Fibroblast of lung (primary cell): Measurements from ENCODE around the gene RASGRF2. TPM values are rescaled to one million over a fixed set of nuclear protein-coding genes. Genes with fewer than 3 reads are reported as not detected.

Experiments used
- DNase-seq, 2 donors: peaks; one replicate each; pipeline versions ENCODE4 v3.0.0 to v3.0.0-alpha.2; 2010; ENCODE audit warnings: low read depth in 2 of 2
- H2AFZ ChIP-seq: 2 replicates; pipeline ENCODE4 v1.5.1; 2012; ENCODE audit warnings: low read length, control low read depth, inconsistent platforms
- H3K27ac ChIP-seq: 2 replicates; pipeline ENCODE4 v1.5.1; 2011; ENCODE audit warnings: low read length, control low read depth; ENCODE audit not compliant: insufficient read depth
- H3K27me3 ChIP-seq: 2 replicates; pipeline ENCODE4 v1.5.1; 2011; ENCODE audit warnings: mild to moderate bottlenecking, low read length; ENCODE audit not compliant: control insufficient read depth, insufficient read depth
- H3K36me3 ChIP-seq: 2 replicates; pipeline ENCODE4 v1.5.1; 2011; ENCODE audit warnings: low read length; ENCODE audit not compliant: control insufficient read depth, insufficient read depth
- H3K4me1 ChIP-seq: 2 replicates; pipeline ENCODE4 v1.5.1; 2011; ENCODE audit warnings: low read length; ENCODE audit not compliant: control insufficient read depth, insufficient read depth; ENCODE audit errors: extremely low read depth
- H3K4me2 ChIP-seq: 2 replicates; pipeline ENCODE4 v1.5.1; 2011; ENCODE audit warnings: low read length, control low read depth; ENCODE audit not compliant: insufficient read depth; ENCODE audit errors: extremely low read depth
- H3K4me3 ChIP-seq, 4 experiments: fragments of 200-600 bp in 1 of 4; sonication (generic) in 1 of 4; replicated peaks in 1 of 4; 2 replicates each; pipeline ENCODE4 v1.5.1; 2011 to 2016; ENCODE audit warnings: low read length in 4 of 4, low read depth in 3 of 4, mild to moderate bottlenecking in 3 of 4, control low read depth in 2 of 4, inconsistent platforms in 1 of 4, mixed read lengths in 1 of 4; ENCODE audit not compliant: insufficient read depth in 1 of 4; ENCODE audit errors: control extremely low read depth in 1 of 4
- H3K79me2 ChIP-seq: 2 replicates; pipeline ENCODE4 v1.5.1; 2012; ENCODE audit warnings: mild to moderate bottlenecking, low read length, inconsistent platforms; ENCODE audit not compliant: control insufficient read depth, insufficient read depth
- H3K9ac ChIP-seq: 2 replicates; pipeline ENCODE4 v1.5.1; 2011; ENCODE audit warnings: mild to moderate bottlenecking, low read length, control low read depth; ENCODE audit not compliant: insufficient read depth
- H3K9me3 ChIP-seq: 2 replicates; pipeline ENCODE4 v1.5.1; 2012; ENCODE audit warnings: low read depth, low read length; ENCODE audit not compliant: control insufficient read depth, insufficient read depth
- H4K20me1 ChIP-seq: 2 replicates; pipeline ENCODE4 v1.5.1; 2011; ENCODE audit warnings: low read length; ENCODE audit not compliant: control insufficient read depth, insufficient read depth; ENCODE audit errors: extremely low read depth
- EZH2 ChIP-seq: IDR thresholded peaks from 2 replicates; pipeline ENCODE4 v1.5.1; 2012; ENCODE audit warnings: low read length, control low read depth, mild to moderate bottlenecking; ENCODE audit errors: missing control alignments
- polyA plus RNA-seq, 2 donors: library from polyadenylated mRNA; depleted of rRNA in 1 of 2; stranded (reverse) in 1 of 2; unstranded in 1 of 2; fragments of >200 nt; gene quantifications; 2 replicates each; pipeline ENCODE4 v1.2.1, GENCODE V29; 2011 to 2012; ENCODE audit warnings: missing spikeins in 1 of 2
- total RNA-seq: library from RNA; depleted of rRNA; stranded (reverse); fragments of >200 nt; gene quantifications from 2 replicates; pipeline ENCODE4 v1.2.1, GENCODE V29; 2014
- TF ChIP-seq, protein P1 (sequence below), 2 donors: IDR thresholded peaks in 1 of 2; conservative IDR thresholded peaks in 1 of 2; 1 replicate in 1 of 2; 2 replicates in 1 of 2; pipeline ENCODE4 v1.5.1; 2011 to 2012; ENCODE audit warnings: low read length in 2 of 2, control low read depth in 1 of 2, inconsistent platforms in 1 of 2, low read depth in 1 of 2, mild to moderate bottlenecking in 1 of 2

Gene RASGRF2
- total and polyA plus RNA-seq, 2 donors (not counting 1 experiment from before 2014, with no cell fraction given): 3.5 to 19.5 TPM

DNA sequence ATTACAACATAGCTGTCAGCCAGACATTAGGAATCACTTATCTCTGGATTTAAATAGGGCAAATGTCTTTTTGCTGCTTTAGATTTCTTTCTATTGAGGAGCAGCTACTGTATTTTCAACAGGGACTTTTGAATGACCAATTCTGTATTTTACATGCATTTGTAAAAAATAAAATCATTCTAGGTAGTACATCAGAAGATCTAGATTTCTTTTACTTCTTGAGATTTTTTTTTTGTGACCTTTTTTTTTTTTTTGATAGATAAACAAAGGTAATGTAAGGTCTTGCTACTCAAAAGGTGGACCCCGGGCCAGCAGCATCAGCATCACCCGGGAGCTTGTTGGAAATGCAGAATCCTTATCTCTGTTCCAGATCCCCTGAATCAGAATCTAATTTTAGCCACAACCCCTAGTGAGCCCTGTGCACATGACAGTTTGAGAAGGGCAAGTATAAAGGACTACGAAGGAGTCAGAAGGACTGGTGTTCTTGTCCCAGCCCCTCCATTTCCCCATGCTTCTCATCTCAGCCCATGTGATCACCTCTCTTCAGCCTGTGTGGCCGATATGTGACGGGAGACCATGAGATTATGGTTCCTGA, 235.3 kb downstream of the RASGRF2 start:
- TF ChIP-seq, protein P1, sequence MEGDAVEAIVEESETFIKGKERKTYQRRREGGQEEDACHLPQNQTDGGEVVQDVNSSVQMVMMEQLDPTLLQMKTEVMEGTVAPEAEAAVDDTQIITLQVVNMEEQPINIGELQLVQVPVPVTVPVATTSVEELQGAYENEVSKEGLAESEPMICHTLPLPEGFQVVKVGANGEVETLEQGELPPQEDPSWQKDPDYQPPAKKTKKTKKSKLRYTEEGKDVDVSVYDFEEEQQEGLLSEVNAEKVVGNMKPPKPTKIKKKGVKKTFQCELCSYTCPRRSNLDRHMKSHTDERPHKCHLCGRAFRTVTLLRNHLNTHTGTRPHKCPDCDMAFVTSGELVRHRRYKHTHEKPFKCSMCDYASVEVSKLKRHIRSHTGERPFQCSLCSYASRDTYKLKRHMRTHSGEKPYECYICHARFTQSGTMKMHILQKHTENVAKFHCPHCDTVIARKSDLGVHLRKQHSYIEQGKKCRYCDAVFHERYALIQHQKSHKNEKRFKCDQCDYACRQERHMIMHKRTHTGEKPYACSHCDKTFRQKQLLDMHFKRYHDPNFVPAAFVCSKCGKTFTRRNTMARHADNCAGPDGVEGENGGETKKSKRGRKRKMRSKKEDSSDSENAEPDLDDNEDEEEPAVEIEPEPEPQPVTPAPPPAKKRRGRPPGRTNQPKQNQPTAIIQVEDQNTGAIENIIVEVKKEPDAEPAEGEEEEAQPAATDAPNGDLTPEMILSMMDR (conservative IDR thresholded peaks at IDR 0.05 in 1 of 2, IDR thresholded peaks at IDR 0.05 in 1 of 2; ENCODE audit: low read depth in 1 of 2, low read length in 2 of 2): no peak
- TF ChIP-seq EZH2: no peak
- no peak for DNase-seq

DNA sequence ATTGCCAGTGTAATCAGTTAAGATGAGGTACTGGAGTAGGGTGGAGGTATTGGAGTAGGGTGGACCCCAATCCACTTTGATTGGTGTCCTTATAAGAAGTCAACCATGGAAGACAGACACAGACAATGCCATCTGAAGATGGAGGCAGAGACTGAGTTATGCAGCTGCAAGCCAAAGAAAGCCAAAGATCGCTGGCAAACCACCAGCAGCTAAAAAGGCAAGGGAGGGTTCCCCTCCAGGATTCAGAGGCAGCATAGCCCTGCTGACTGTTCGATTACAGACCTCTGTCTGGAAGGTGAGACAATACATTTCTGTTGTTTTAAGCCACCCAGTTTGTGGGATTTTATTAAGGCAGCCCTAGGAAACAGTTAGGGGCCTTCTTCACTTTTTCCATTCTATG, 242.5 kb downstream of the RASGRF2 start:
- Histone ChIP-seq H2AFZ (no peak overlapping the region), H3K36me3 (no peaks in the 10 kb centered on the region), H3K9me3 (no peaks in the 10 kb centered on the region), H3K4me2 (no peak overlapping the region), H4K20me1 (no peaks in the 10 kb centered on the region), H3K4me3 (no peak overlapping the region), H3K27ac (no peak overlapping the region), H3K4me1 (no peaks in the 10 kb centered on the region), H3K79me2 (no peaks in the 10 kb centered on the region), H3K27me3 (no peaks in the 10 kb centered on the region), H3K9ac (no peak overlapping the region)
- TF ChIP-seq EZH2: no peak
- TF ChIP-seq, protein P1 (conservative IDR thresholded peaks at IDR 0.05 in 1 of 2, IDR thresholded peaks at IDR 0.05 in 1 of 2; ENCODE audit: low read depth in 1 of 2, low read length in 2 of 2): no peak
- peak in 1 of 2 donors; percentile 33 for DNase-seq

More for the DNA sequence above, 235.3 kb downstream of the RASGRF2 start:
- Histone ChIP-seq H4K20me1 (no peaks in the 10 kb centered on the region), H3K27me3 (no peaks in the 10 kb centered on the region), H2AFZ (no peak overlapping the region), H3K36me3 (no peaks in the 10 kb centered on the region), H3K79me2 (no peaks in the 10 kb centered on the region), H3K9ac (no peak overlapping the region), H3K9me3 (no peaks in the 10 kb centered on the region), H3K4me1 (no peaks in the 10 kb centered on the region), H3K4me2 (peak overlapping the region; percentile 29), H3K27ac (no peak overlapping the region), H3K4me3 (no peak overlapping the region)

- DNase-seq: no peak
- Histone ChIP-seq H3K9me3 (no peaks in the 10 kb centered on the region), H3K4me2 (no peak overlapping the region), H3K36me3 (peaks cover under 1% of the 10 kb centered on the region), H3K4me1 (no peaks in the 10 kb centered on the region), H4K20me1 (no peaks in the 10 kb centered on the region), H3K27ac (no peak overlapping the region), H3K4me3 (no peak overlapping the region), H3K79me2 (no peaks in the 10 kb centered on the region), H2AFZ (no peak overlapping the region), H3K27me3 (no peaks in the 10 kb centered on the region), H3K9ac (no peak overlapping the region)
- TF ChIP-seq, protein P1 (conservative IDR thresholded peaks at IDR 0.05 in 1 of 2, IDR thresholded peaks at IDR 0.05 in 1 of 2; ENCODE audit: low read depth in 1 of 2, low read length in 2 of 2): no peak
- TF ChIP-seq EZH2: no peak
Observed at GRCh38 chr5:81203729-81204128, 243.6 kb downstream of the RASGRF2 start.
